Sigmoid colon (tissue), 4 donors: ENCODE measurements around the gene WNT16.

ENCODE experiments used
- EP300 ChIP-seq, 4 donors: sonication (generic); formaldehyde crosslinking; IDR thresholded peaks; one replicate each; pipeline ENCODE4 v1.6.1; 2017; ENCODE audit warnings: antibody characterized with exemption in 4 of 4
- POLR2A ChIP-seq, 2 donors: fragments of 450-650 bp; IDR thresholded peaks; one replicate each; pipeline ENCODE4 v1.6.1; 2016; ENCODE audit warnings: antibody characterized with exemption in 2 of 2, mild to moderate bottlenecking in 2 of 2, moderate library complexity in 2 of 2
- POLR2AphosphoS5 ChIP-seq, 4 donors: sonication (generic); formaldehyde crosslinking; IDR thresholded peaks; one replicate each; pipeline ENCODE4 v1.6.1; 2017; ENCODE audit warnings: antibody characterized with exemption in 4 of 4
- TF ChIP-seq, protein P1 (sequence below), 4 experiments: fragments of 450-650 bp in 3 of 4; fragments of 200-600 bp in 1 of 4; IDR thresholded peaks; one replicate each; pipeline ENCODE4 v1.5.1; 2016 to 2019; ENCODE audit warnings: antibody characterized with exemption in 4 of 4, mild to moderate bottlenecking in 3 of 4, moderate library complexity in 2 of 4

GRCh38 chr7:121336579-121336978 is 7.8 kb downstream of the WNT16 start:
- TF ChIP-seq, protein P1, sequence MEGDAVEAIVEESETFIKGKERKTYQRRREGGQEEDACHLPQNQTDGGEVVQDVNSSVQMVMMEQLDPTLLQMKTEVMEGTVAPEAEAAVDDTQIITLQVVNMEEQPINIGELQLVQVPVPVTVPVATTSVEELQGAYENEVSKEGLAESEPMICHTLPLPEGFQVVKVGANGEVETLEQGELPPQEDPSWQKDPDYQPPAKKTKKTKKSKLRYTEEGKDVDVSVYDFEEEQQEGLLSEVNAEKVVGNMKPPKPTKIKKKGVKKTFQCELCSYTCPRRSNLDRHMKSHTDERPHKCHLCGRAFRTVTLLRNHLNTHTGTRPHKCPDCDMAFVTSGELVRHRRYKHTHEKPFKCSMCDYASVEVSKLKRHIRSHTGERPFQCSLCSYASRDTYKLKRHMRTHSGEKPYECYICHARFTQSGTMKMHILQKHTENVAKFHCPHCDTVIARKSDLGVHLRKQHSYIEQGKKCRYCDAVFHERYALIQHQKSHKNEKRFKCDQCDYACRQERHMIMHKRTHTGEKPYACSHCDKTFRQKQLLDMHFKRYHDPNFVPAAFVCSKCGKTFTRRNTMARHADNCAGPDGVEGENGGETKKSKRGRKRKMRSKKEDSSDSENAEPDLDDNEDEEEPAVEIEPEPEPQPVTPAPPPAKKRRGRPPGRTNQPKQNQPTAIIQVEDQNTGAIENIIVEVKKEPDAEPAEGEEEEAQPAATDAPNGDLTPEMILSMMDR (IDR thresholded peaks at IDR 0.05) = no peak
- TF ChIP-seq POLR2A (IDR thresholded peaks at IDR 0.05) (no peak), EP300 (IDR thresholded peaks at IDR 0.05) (no peak), POLR2AphosphoS5 (IDR thresholded peaks at IDR 0.05) (no peak)
